MCF 10A (cell line): ENCODE data around the gene RTN4RL2. TPM values are rescaled to one million over a fixed set of nuclear protein-coding genes. Genes with fewer than 3 reads are reported as not detected.

Experiments used
- BruUV-seq: library from RNA; stranded (reverse); fragments of 400-500 nt; replicated peaks from 2 replicates; lab custom pipeline; 2021; lab: Mats Ljungman, UMichigan
- CTCF ChIA-PET: fragments of 300-600 bp; sonication (Branson Sonifier 250); formaldehyde crosslinking; extraction: SDS; loops from one replicate; lab custom pipeline; 2021; ENCODE audit warnings: antibody characterized with exemption, inconsistent platforms; lab: Yijun Ruan, JAX
- POLR2A ChIA-PET: fragments of 300-600, 350-650 bp; sonication (Branson Sonifier 250); formaldehyde crosslinking; extraction: SDS; loops from one replicate; lab custom pipeline; 2020; ENCODE audit warnings: antibody characterized with exemption, inconsistent platforms; lab: Yijun Ruan, JAX
- DNase-seq: peaks from one replicate; pipeline ENCODE4 v3.0.0-alpha.2; 2018; ENCODE audit not compliant: unreplicated experiment
- H3K27ac Mint-ChIP-seq: one replicate; pipeline ENCODE4 v1.8.0; 2022; ENCODE audit warnings: mild to moderate bottlenecking, low read depth, mixed read lengths; ENCODE audit not compliant: unreplicated experiment
- H3K27me3 Mint-ChIP-seq: one replicate; pipeline ENCODE4 v1.8.0; 2022; ENCODE audit warnings: mixed read lengths; ENCODE audit not compliant: insufficient read depth, unreplicated experiment
- H3K36me3 Mint-ChIP-seq: one replicate; pipeline ENCODE4 v1.8.0; 2022; ENCODE audit warnings: mild to moderate bottlenecking, moderate library complexity, mixed read lengths; ENCODE audit not compliant: insufficient read depth, unreplicated experiment
- H3K4me1 Mint-ChIP-seq: one replicate; pipeline ENCODE4 v1.8.0; 2022; ENCODE audit warnings: mixed read lengths; ENCODE audit not compliant: insufficient read depth, unreplicated experiment
- H3K4me3 Mint-ChIP-seq: one replicate; pipeline ENCODE4 v1.8.0; 2022; ENCODE audit warnings: mild to moderate bottlenecking, moderate library complexity, mixed read lengths; ENCODE audit not compliant: unreplicated experiment
- H3K9me3 Mint-ChIP-seq: one replicate; pipeline ENCODE4 v1.8.0; 2022; ENCODE audit warnings: mixed read lengths; ENCODE audit not compliant: unreplicated experiment
- CTCF ChIP-seq: fragments of 200-600 bp; IDR thresholded peaks from one replicate; pipeline ENCODE4 v1.8.0; 2022; ENCODE audit warnings: antibody characterized with exemption, mild to moderate bottlenecking; ENCODE audit not compliant: unreplicated experiment
- intact Hi-C: fragments of 100-400 bp; cut with micrococcal nuclease; formaldehyde crosslinking; loops from 2 replicates; pipeline ENCODE4 v1.14.1; 2022
- total RNA-seq: library from RNA; stranded (reverse); gene quantifications from 2 replicates; pipeline ENCODE4 v1.2.3, GENCODE V29; 2022

Gene RTN4RL2
- total RNA-seq, 1 experiment from 2014 or later: 2.0 TPM

GRCh38 chr11:57436031-57436430 lies 24.3 kb upstream of the RTN4RL2 start:
- H3K36me3 Mint-ChIP-seq: no peaks in the 10 kb centered on the region
- CTCF ChIA-PET: interaction anchor here (0.6 to 5.8 kb wide), 8 partner anchors 10 to 1073 kb away, joined by 3 to 40 read pairs (median 4); partner anchors contain the start of gene RTN4RL2
- H3K4me3 Mint-ChIP-seq: no peak overlapping the region
- H3K9me3 Mint-ChIP-seq: no peaks in the 10 kb centered on the region
- no peak for TF ChIP-seq CTCF
- DNase-seq: no peak
- intact Hi-C loops: no loop called here
- no peaks in the 10 kb centered on the region for H3K27me3 Mint-ChIP-seq
- peaks cover 15% of the 10 kb centered on the region for H3K4me1 Mint-ChIP-seq
- POLR2A ChIA-PET: interaction anchor here (1.3 to 1.7 kb wide), 2 partner anchors 8 to 21 kb away, joined by 3 read pairs; no protein-coding TSS in a partner anchor
- no peak overlapping the region for H3K27ac Mint-ChIP-seq
- BruUV-seq: no TSS peak

- no peaks in the 10 kb centered on the region for H3K27me3 Mint-ChIP-seq
- no TSS peak for BruUV-seq
- H3K9me3 Mint-ChIP-seq: no peaks in the 10 kb centered on the region
- H3K27ac Mint-ChIP-seq: no peak overlapping the region
- ChIA-PET CTCF (interaction anchor here (0.6 to 5.8 kb wide), 5 partner anchors 19 to 208 kb away, joined by 3 to 40 read pairs (median 3); no protein-coding TSS in a partner anchor), POLR2A (no interaction called here)
- peaks cover 15% of the 10 kb centered on the region for H3K4me1 Mint-ChIP-seq
- no peak for TF ChIP-seq CTCF
- no peaks in the 10 kb centered on the region for H3K36me3 Mint-ChIP-seq
- no peak for DNase-seq
- H3K4me3 Mint-ChIP-seq: no peak overlapping the region
- intact Hi-C loops: no loop called here
Measured at GRCh38 chr11:57438345-57439285, 21.7 kb upstream of the RTN4RL2 start.

- TF ChIP-seq CTCF: no peak
- CTCF ChIA-PET: interaction anchor here (0.7 to 1.8 kb wide), 2 partner anchors 129 to 204 kb away, joined by 3 to 7 read pairs; no protein-coding TSS in a partner anchor
- no peaks in the 10 kb centered on the region for H3K27me3 Mint-ChIP-seq
- POLR2A ChIA-PET: no interaction called here
- H3K4me1 Mint-ChIP-seq: peaks cover 6% of the 10 kb centered on the region
- no peak for DNase-seq
- no peaks in the 10 kb centered on the region for H3K36me3 Mint-ChIP-seq
- H3K4me3 Mint-ChIP-seq: no peak overlapping the region
- intact Hi-C loops: no loop called here
- H3K27ac Mint-ChIP-seq: no peak overlapping the region
- no TSS peak for BruUV-seq
- no peaks in the 10 kb centered on the region for H3K9me3 Mint-ChIP-seq
Measured at GRCh38 chr11:57439786-57440185, 20.5 kb upstream of the RTN4RL2 start.

- no peaks in the 10 kb centered on the region for H3K27me3 Mint-ChIP-seq
- CTCF ChIA-PET: interaction anchor here (0.8 to 4.7 kb wide), 4 partner anchors 17 to 800 kb away, joined by 3 to 58 read pairs (median 6); no protein-coding TSS in a partner anchor
- no TSS peak for BruUV-seq
- no peaks in the 10 kb centered on the region for H3K36me3 Mint-ChIP-seq
- no peaks in the 10 kb centered on the region for H3K9me3 Mint-ChIP-seq
- POLR2A ChIA-PET: no interaction called here
- TF ChIP-seq CTCF: no peak
- intact Hi-C loops: no loop called here
- no peak for DNase-seq
- H3K4me1 Mint-ChIP-seq: no peaks in the 10 kb centered on the region
- no peak overlapping the region for H3K4me3 Mint-ChIP-seq
- no peak overlapping the region for H3K27ac Mint-ChIP-seq
Measured at GRCh38 chr11:57440744-57441414, 19.4 kb upstream of the RTN4RL2 start.
